ENCODE results near the gene C10orf90.

Gene C10orf90

GRCh38 chr10:126420567-126421300, 249.8 kb downstream of the C10orf90 start:
- Histone ChIP-seq H3K4me3 (ENCODE audit: low read length in 2 of 2) (no peak overlapping the region), H2BK15ac (ENCODE audit: low read length) (no peak overlapping the region), H2BK5ac (ENCODE audit: low read length) (no peak overlapping the region), H4K91ac (ENCODE audit: low read depth, low read length, poor library complexity) (no peak overlapping the region), H3K27me3 (ENCODE audit: control insufficient read depth in 3 of 3, insufficient read depth in 3 of 3, low read depth in 1 of 3, low read length in 3 of 3) (no peaks in the 10 kb centered on the region), H3K27ac (replicated peaks; ENCODE audit: low read length) (no peak overlapping the region), H3K18ac (ENCODE audit: low read length) (no peak overlapping the region), H3K9me3 (replicated peaks in 1 of 2; ENCODE audit: control insufficient read depth in 2 of 2, insufficient read depth in 1 of 2, low read depth in 1 of 2, low read length in 2 of 2) (peaks cover 6 to 7% of the 10 kb centered on the region in 2 donors), H3K4me2 (ENCODE audit: insufficient read depth, low read length, poor library complexity, severe bottlenecking) (no peak overlapping the region), H4K8ac (ENCODE audit: low read depth, low read length) (no peak overlapping the region), H2AFZ (ENCODE audit: low read length) (no peak overlapping the region), H3K4me1 (ENCODE audit: control insufficient read depth in 2 of 2, insufficient read depth in 1 of 2, low read depth in 1 of 2, low read length in 2 of 2) (no peaks in the 10 kb centered on the region), H3K79me1 (ENCODE audit: low read depth, low read length) (no peaks in the 10 kb centered on the region), H3K9ac (ENCODE audit: low read depth, low read length, poor library complexity) (no peak overlapping the region), H3K36me3 (replicated peaks in 1 of 2; ENCODE audit: control insufficient read depth in 2 of 2, insufficient read depth in 2 of 2, low read length in 2 of 2) (no peaks in the 10 kb centered on the region), H2AK5ac (ENCODE audit: low read depth, low read length) (no peak overlapping the region), H3K14ac (ENCODE audit: low read length) (no peak overlapping the region), H2BK120ac (ENCODE audit: low read depth, low read length) (no peak overlapping the region), H2BK12ac (ENCODE audit: low read length) (no peak overlapping the region), H3K23ac (ENCODE audit: low read depth, low read length, poor library complexity) (no peak overlapping the region), H3K4ac (ENCODE audit: low read length) (no peak overlapping the region)
- DNase-seq (ENCODE audit: low spot score) = no peak
- WGBS, 2 donors (ENCODE audit: extremely low coverage in 2 of 2, insufficient read length in 2 of 2, insufficient replicate concordance in 1 of 2) = no CpG with 5 or more reads among the region's 12 CpGs

- H3K27ac ChIP-seq (replicated peaks; ENCODE audit: low read length) = no peak overlapping the region
- no peaks in the 10 kb centered on the region for H3K4me1 ChIP-seq (ENCODE audit: control insufficient read depth in 2 of 2, insufficient read depth in 1 of 2, low read depth in 1 of 2, low read length in 2 of 2)
- no peak overlapping the region for H2BK12ac ChIP-seq (ENCODE audit: low read length)
- no peak overlapping the region for H2AK5ac ChIP-seq (ENCODE audit: low read depth, low read length)
- no peak overlapping the region for H3K18ac ChIP-seq (ENCODE audit: low read length)
- no peak overlapping the region for H4K91ac ChIP-seq (ENCODE audit: low read depth, low read length, poor library complexity)
- no peak overlapping the region for H3K4me3 ChIP-seq (ENCODE audit: low read length in 2 of 2)
- no peak overlapping the region for H2AFZ ChIP-seq (ENCODE audit: low read length)
- H3K4me2 ChIP-seq (ENCODE audit: insufficient read depth, low read length, poor library complexity, severe bottlenecking) = no peak overlapping the region
- no peaks in the 10 kb centered on the region for H3K9me3 ChIP-seq (replicated peaks in 1 of 2; ENCODE audit: control insufficient read depth in 2 of 2, insufficient read depth in 1 of 2, low read depth in 1 of 2, low read length in 2 of 2)
- H2BK120ac ChIP-seq (ENCODE audit: low read depth, low read length) = no peak overlapping the region
- H3K27me3 ChIP-seq (ENCODE audit: control insufficient read depth in 3 of 3, insufficient read depth in 3 of 3, low read depth in 1 of 3, low read length in 3 of 3) = peaks cover 0 to 3% (median 0%) of the 10 kb centered on the region in 3 experiments
- H3K23ac ChIP-seq (ENCODE audit: low read depth, low read length, poor library complexity) = no peak overlapping the region
- no peak overlapping the region for H3K14ac ChIP-seq (ENCODE audit: low read length)
- H4K8ac ChIP-seq (ENCODE audit: low read depth, low read length) = no peak overlapping the region
- H2BK15ac ChIP-seq (ENCODE audit: low read length) = no peak overlapping the region
- no peak overlapping the region for H3K4ac ChIP-seq (ENCODE audit: low read length)
- no peaks in the 10 kb centered on the region for H3K36me3 ChIP-seq (replicated peaks in 1 of 2; ENCODE audit: control insufficient read depth in 2 of 2, insufficient read depth in 2 of 2, low read length in 2 of 2)
- H3K9ac ChIP-seq (ENCODE audit: low read depth, low read length, poor library complexity) = no peak overlapping the region
- no peak overlapping the region for H2BK5ac ChIP-seq (ENCODE audit: low read length)
- H3K79me1 ChIP-seq (ENCODE audit: low read depth, low read length) = no peaks in the 10 kb centered on the region
- no peak for DNase-seq (ENCODE audit: low spot score)
- no CpG with 5 or more reads among the region's 4 CpGs for WGBS, 2 donors (ENCODE audit: extremely low coverage in 2 of 2, insufficient read length in 2 of 2, insufficient replicate concordance in 1 of 2)
These were observed 253.2 kb downstream of the C10orf90 start for GRCh38 chr10:126417220-126417825.

- Histone ChIP-seq H2BK120ac (ENCODE audit: low read depth, low read length) (no peak overlapping the region), H3K9ac (ENCODE audit: low read depth, low read length, poor library complexity) (no peak overlapping the region), H3K4ac (ENCODE audit: low read length) (no peak overlapping the region), H2AK5ac (ENCODE audit: low read depth, low read length) (no peak overlapping the region), H3K14ac (ENCODE audit: low read length) (no peak overlapping the region), H3K4me2 (ENCODE audit: insufficient read depth, low read length, poor library complexity, severe bottlenecking) (no peak overlapping the region), H3K4me3 (ENCODE audit: low read length in 2 of 2) (no peak overlapping the region), H3K27me3 (ENCODE audit: control insufficient read depth in 3 of 3, insufficient read depth in 3 of 3, low read depth in 1 of 3, low read length in 3 of 3) (peaks cover 0 to 8% (median 0%) of the 10 kb centered on the region in 3 experiments), H4K91ac (ENCODE audit: low read depth, low read length, poor library complexity) (no peak overlapping the region), H2BK15ac (ENCODE audit: low read length) (no peak overlapping the region), H3K36me3 (replicated peaks in 1 of 2; ENCODE audit: control insufficient read depth in 2 of 2, insufficient read depth in 2 of 2, low read length in 2 of 2) (no peaks in the 10 kb centered on the region), H2BK5ac (ENCODE audit: low read length) (no peak overlapping the region), H3K27ac (replicated peaks; ENCODE audit: low read length) (no peak overlapping the region), H2BK12ac (ENCODE audit: low read length) (no peak overlapping the region), H3K18ac (ENCODE audit: low read length) (no peak overlapping the region), H3K23ac (ENCODE audit: low read depth, low read length, poor library complexity) (no peak overlapping the region), H4K8ac (ENCODE audit: low read depth, low read length) (no peak overlapping the region), H3K4me1 (ENCODE audit: control insufficient read depth in 2 of 2, insufficient read depth in 1 of 2, low read depth in 1 of 2, low read length in 2 of 2) (peaks cover 7 to 9% of the 10 kb centered on the region in 2 donors), H3K9me3 (replicated peaks in 1 of 2; ENCODE audit: control insufficient read depth in 2 of 2, insufficient read depth in 1 of 2, low read depth in 1 of 2, low read length in 2 of 2) (no peaks in the 10 kb centered on the region), H2AFZ (ENCODE audit: low read length) (no peak overlapping the region), H3K79me1 (ENCODE audit: low read depth, low read length) (no peaks in the 10 kb centered on the region)
- DNase-seq (ENCODE audit: low spot score) = no peak
- WGBS, 2 donors (ENCODE audit: extremely low coverage in 2 of 2, insufficient read length in 2 of 2, insufficient replicate concordance in 1 of 2) = no CpG with 5 or more reads among the region's 6 CpGs
These were observed 260.7 kb downstream of the C10orf90 start for GRCh38 chr10:126409821-126410220.

GRCh38 chr10:126408953-126409641, 261.4 kb downstream of the C10orf90 start:
- no peaks in the 10 kb centered on the region for H3K36me3 ChIP-seq (replicated peaks in 1 of 2; ENCODE audit: control insufficient read depth in 2 of 2, insufficient read depth in 2 of 2, low read length in 2 of 2)
- H2AFZ ChIP-seq (ENCODE audit: low read length) = no peak overlapping the region
- peaks cover 7 to 9% of the 10 kb centered on the region in 2 donors for H3K4me1 ChIP-seq (ENCODE audit: control insufficient read depth in 2 of 2, insufficient read depth in 1 of 2, low read depth in 1 of 2, low read length in 2 of 2)
- H3K4ac ChIP-seq (ENCODE audit: low read length) = no peak overlapping the region
- H3K9ac ChIP-seq (ENCODE audit: low read depth, low read length, poor library complexity) = no peak overlapping the region
- no peak overlapping the region for H4K91ac ChIP-seq (ENCODE audit: low read depth, low read length, poor library complexity)
- no peaks in the 10 kb centered on the region for H3K9me3 ChIP-seq (replicated peaks in 1 of 2; ENCODE audit: control insufficient read depth in 2 of 2, insufficient read depth in 1 of 2, low read depth in 1 of 2, low read length in 2 of 2)
- no peak overlapping the region for H3K14ac ChIP-seq (ENCODE audit: low read length)
- no peak overlapping the region for H2BK120ac ChIP-seq (ENCODE audit: low read depth, low read length)
- peak overlapping the region; percentile 63 for H2BK12ac ChIP-seq (ENCODE audit: low read length)
- H3K27me3 ChIP-seq (ENCODE audit: control insufficient read depth in 3 of 3, insufficient read depth in 3 of 3, low read depth in 1 of 3, low read length in 3 of 3) = peaks cover 0 to 8% (median 0%) of the 10 kb centered on the region in 3 experiments
- no peaks in the 10 kb centered on the region for H3K79me1 ChIP-seq (ENCODE audit: low read depth, low read length)
- no peak overlapping the region for H3K4me2 ChIP-seq (ENCODE audit: insufficient read depth, low read length, poor library complexity, severe bottlenecking)
- no peak overlapping the region for H2BK5ac ChIP-seq (ENCODE audit: low read length)
- no peak overlapping the region for H2BK15ac ChIP-seq (ENCODE audit: low read length)
- H2AK5ac ChIP-seq (ENCODE audit: low read depth, low read length) = no peak overlapping the region
- H4K8ac ChIP-seq (ENCODE audit: low read depth, low read length) = no peak overlapping the region
- no peak overlapping the region for H3K23ac ChIP-seq (ENCODE audit: low read depth, low read length, poor library complexity)
- no peak overlapping the region for H3K27ac ChIP-seq (replicated peaks; ENCODE audit: low read length)
- WGBS, 2 donors (ENCODE audit: extremely low coverage in 2 of 2, insufficient read length in 2 of 2, insufficient replicate concordance in 1 of 2) = no CpG with 5 or more reads among the region's 11 CpGs
- peak overlapping the region; percentile 35 for H3K18ac ChIP-seq (ENCODE audit: low read length)
- no peak for DNase-seq (ENCODE audit: low spot score)
- peak overlapping the region in 1 of 2 donors; percentile 51 for H3K4me3 ChIP-seq (ENCODE audit: low read length in 2 of 2)
